ENCODE measurements around the gene P3H3.
"Not testable (repeated sequence)": the region's sequence is repeated elsewhere in the genome, so short reads cannot be mapped to it uniquely, and the experiment has no call there.

Gene P3H3

GRCh38 chr12:6871052-6871957, 43.1 kb downstream of the P3H3 start:
- peak in 1 of 2 donors; percentile 67 for DNase-seq (ENCODE audit: low spot score in 2 of 2)
- H3K4me1 Mint-ChIP-seq, result peaks cover 61% of the 10 kb centered on the region
- H3K36me3 Mint-ChIP-seq, result peaks cover 100% of the 10 kb centered on the region

DNA sequence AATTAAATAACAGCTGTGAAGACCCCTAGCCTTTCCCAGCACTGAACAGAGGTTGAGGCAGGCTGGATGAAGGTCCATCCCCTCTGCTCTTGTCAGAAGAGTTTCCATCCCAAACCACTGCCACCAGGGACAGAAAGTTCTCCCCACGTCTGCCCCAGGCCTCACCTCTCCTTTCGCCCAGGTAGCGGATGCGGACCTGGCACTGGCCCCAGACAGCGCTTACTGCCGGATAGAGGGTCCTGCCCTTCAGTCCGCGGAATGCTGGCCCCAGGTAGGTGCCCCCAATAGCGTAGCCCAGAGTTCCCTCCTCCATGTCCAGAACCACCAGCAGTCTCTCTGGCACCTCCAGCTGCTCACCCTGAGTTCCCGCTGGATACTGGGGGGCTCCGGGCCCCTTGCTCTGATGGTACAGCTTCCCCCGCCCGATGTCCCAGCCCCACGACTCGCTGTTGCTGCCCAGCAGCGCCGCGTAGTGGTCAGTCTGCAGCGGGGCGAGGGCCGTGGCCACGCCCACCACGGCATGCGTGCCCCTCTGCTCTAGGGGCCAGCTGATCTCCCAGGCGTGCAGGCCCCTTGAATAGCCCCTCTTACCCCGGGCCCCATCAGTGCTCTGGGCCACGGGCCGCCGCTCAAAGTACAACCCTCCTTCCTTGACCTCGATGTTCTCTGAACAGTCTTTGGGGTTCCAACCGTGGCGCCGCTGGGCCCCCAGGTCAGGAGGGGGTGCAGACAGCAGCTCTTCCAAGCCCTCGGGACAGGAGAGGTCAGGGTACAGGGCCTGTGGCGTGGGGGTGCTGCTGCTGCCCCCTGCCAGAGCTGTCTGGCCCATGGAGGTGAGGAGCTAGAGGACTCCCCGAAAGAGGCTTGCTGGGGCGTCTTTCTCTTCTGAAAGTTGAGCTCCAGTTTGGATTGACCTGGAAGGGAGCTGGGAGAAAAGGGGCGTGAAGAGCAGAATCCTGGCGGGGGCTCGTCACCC, 44.2 kb downstream of the P3H3 start:
- peaks cover 100% of the 10 kb centered on the region for H3K36me3 Mint-ChIP-seq
- DNase-seq (ENCODE audit: low spot score in 2 of 2) (peak; percentile 95 to 96), ATAC-seq (peak; percentile 47)
- no peaks in the 10 kb centered on the region for H3K9me3 Mint-ChIP-seq
- peak overlapping the region; percentile 98 for H3K27ac Mint-ChIP-seq
- peaks cover 58% of the 10 kb centered on the region for H3K4me1 Mint-ChIP-seq
- peak overlapping the region; percentile 91 for H3K4me3 Mint-ChIP-seq

More at GRCh38 chr12:6871052-6871957, 43.1 kb downstream of the P3H3 start:
- Mint-ChIP-seq H3K4me3 (peak overlapping the region; percentile 91), H3K27ac (peak overlapping the region; percentile 98), H3K9me3 (no peaks in the 10 kb centered on the region)
- peak; percentile 17 for ATAC-seq

GRCh38 chr12:6873094-6874014, 45.1 kb downstream of the P3H3 start, which contains the start of gene SPSB2:
TSS of gene SPSB2 (minus strand) at chr12:6873303. CDS start at chr12:6872901, 402 bp downstream.
- ATAC-seq (peak; percentile 82), DNase-seq (ENCODE audit: low spot score in 2 of 2) (peak; percentile 99 to 100)
- Mint-ChIP-seq H3K4me3 (peak within 1 kb of the TSS; percentile 91), H3K4me1 (peaks cover 53% of the 10 kb centered on the region), H3K9me3 (no peaks in the 10 kb centered on the region), H3K27ac (peak within 1 kb of the TSS; percentile 98), H3K36me3 (peaks cover 100% of the 10 kb centered on the region)

DNA sequence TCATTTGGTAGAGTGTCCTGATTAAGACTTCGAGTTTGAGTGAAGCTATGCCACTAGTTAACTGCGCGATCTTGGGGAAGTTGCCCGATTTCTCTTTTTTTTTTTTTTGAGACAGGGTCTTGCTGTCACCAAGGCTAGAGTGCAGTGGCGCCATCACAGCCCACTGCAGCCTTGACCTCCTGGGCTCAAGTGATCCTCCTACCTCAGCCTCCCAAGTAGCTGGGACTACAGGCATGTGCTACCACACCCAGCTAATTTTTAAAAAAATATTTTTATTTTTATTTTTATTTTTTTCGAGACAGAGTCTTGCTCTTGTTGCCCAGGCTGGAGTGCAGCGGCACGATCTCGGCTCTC, 45.8 kb downstream of the P3H3 start:
- H3K36me3 Mint-ChIP-seq, result peaks cover 100% of the 10 kb centered on the region
- peaks cover 47% of the 10 kb centered on the region for H3K4me1 Mint-ChIP-seq
- peak overlapping the region; percentile 98 for H3K27ac Mint-ChIP-seq
- DNase-seq (ENCODE audit: low spot score in 2 of 2); ATAC-seq; H3K9me3 Mint-ChIP-seq: not testable (repeated sequence)
- H3K4me3 Mint-ChIP-seq, result peak overlapping the region; percentile 91

DNA sequence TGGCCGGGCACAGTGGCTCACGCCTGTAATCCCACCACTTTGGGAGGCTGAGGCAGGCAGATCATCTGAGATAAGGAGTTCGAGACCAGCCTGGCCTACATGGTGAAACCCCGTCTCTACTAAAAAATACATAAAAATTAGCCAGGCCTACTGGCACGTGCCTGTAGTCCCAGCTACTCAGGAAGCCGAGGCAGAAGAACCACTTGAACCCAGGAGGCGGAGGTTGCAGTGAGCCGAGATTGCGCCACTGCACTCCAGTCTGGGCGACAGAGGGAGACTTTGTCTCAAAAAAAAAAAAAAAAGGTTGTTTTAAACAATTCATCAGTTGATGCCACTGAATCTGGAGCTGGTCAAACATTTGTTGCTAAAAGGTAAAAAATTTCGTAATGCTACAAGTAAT, 51.6 kb downstream of the P3H3 start:
- H3K36me3 Mint-ChIP-seq, result peaks cover 77% of the 10 kb centered on the region
- not testable (repeated sequence) for ATAC-seq; H3K4me1 Mint-ChIP-seq; H3K27ac Mint-ChIP-seq; DNase-seq (ENCODE audit: low spot score in 2 of 2); H3K9me3 Mint-ChIP-seq; H3K4me3 Mint-ChIP-seq

GRCh38 chr12:6883252-6883651, 55.0 kb downstream of the P3H3 start:
- ATAC-seq, result no peak
- Mint-ChIP-seq H3K27ac (no peak overlapping the region), H3K36me3 (peaks cover 51% of the 10 kb centered on the region), H3K9me3 (no peaks in the 10 kb centered on the region), H3K4me3 (no peak overlapping the region), H3K4me1 (no peaks in the 10 kb centered on the region)
- no peak for DNase-seq (ENCODE audit: low spot score in 2 of 2)

GRCh38 chr12:6883683-6884082, 55.5 kb downstream of the P3H3 start:
- ATAC-seq (peak; percentile 5), DNase-seq (ENCODE audit: low spot score in 2 of 2) (no peak)
- peaks cover 46% of the 10 kb centered on the region for H3K36me3 Mint-ChIP-seq
- H3K4me1 Mint-ChIP-seq, result no peaks in the 10 kb centered on the region
- no peak overlapping the region for H3K27ac Mint-ChIP-seq
- H3K4me3 Mint-ChIP-seq, result no peak overlapping the region
- no peaks in the 10 kb centered on the region for H3K9me3 Mint-ChIP-seq

- DNase-seq (ENCODE audit: low spot score in 2 of 2) (no peak), ATAC-seq (no peak)
- Mint-ChIP-seq H3K4me3 (no peak overlapping the region), H3K9me3 (no peaks in the 10 kb centered on the region), H3K36me3 (peaks cover 38% of the 10 kb centered on the region), H3K27ac (no peak overlapping the region), H3K4me1 (no peaks in the 10 kb centered on the region)
These were observed 56.3 kb downstream of the P3H3 start for GRCh38 chr12:6884539-6884938.

DNA sequence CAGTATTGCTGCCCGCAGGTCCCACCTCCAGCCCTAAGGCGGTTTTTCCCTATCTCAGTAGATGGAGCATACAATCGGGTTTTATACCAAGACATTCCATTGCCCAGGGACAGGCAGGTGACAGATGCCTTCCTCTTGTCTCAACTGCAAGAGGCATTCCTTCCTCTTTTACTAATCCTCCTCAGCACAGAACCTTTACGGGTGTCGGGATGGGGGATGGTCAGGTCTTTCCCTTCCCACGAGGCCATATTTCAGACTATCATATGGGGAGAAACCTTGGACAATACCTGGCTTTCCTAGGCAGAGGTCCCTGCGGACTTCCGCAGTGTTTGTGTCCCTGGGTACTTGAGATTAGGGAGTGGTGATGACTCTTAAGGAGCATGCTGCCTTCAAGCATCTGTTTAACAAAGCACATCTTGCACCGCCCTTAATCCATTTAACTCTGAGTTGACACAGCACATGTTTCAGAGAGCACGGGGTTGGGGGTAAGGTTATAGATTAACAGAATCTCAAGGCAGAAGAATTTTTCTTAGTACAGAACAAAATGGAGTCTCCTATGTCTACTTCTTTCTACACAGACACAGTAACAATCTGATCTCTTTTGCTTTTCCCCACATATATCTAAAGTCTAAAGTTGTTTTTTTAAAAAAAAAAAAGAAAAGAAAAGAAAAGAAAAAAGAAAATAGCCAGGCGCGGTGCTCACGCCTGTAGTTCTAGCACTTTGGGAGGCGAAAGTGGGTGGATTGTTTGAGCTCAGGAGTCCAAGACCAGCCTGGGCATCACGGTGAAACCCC, 58.2 kb downstream of the P3H3 start:
- H3K36me3 Mint-ChIP-seq, result peaks cover 35% of the 10 kb centered on the region
- H3K9me3 Mint-ChIP-seq; ATAC-seq; H3K27ac Mint-ChIP-seq; H3K4me3 Mint-ChIP-seq; H3K4me1 Mint-ChIP-seq; DNase-seq (ENCODE audit: low spot score in 2 of 2): not testable (repeated sequence)

DNA sequence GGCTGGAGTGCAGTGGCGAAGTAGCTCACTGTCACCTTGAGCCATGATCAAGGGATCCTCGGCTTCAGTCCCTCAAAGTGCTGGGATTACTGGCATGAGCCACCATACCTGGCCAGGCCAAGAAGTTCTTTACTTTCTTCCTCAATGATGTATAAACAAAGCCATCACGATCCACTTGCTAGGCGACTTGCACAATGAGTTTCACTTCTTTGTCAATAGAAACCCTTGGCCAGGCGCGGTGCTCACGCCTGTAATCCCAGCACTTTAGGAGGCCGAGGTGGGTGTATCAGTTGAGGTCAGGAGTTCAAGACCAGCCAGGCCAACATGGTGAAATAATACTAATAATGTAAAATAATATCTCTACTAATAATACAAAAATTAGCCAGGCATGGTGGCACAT, 59.3 kb downstream of the P3H3 start:
- Mint-ChIP-seq H3K4me1 (peaks cover 13% of the 10 kb centered on the region), H3K27ac (no peak overlapping the region), H3K9me3 (no peaks in the 10 kb centered on the region), H3K4me3 (no peak overlapping the region), H3K36me3 (peaks cover 32% of the 10 kb centered on the region)
- no peak for DNase-seq (ENCODE audit: low spot score in 2 of 2)
- ATAC-seq, result no peak

DNA sequence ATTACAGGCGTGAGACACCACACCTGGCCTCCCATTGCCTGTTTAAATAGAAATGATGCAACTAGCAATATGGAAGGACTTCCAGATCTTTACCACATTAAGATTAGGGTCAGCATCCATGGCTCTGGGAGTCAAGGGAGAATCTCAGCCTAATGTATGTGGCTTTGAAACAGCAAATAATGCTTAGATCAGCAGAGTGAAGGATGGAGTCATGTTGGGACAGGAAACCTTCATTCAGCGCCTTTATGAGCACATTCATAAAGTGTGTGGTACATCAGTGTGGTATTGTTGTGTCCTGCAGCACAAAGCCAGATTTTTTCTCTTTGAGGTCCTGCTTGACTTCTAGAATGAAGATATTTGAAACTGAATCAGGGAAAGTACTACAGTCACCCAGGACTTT, 60.2 kb downstream of the P3H3 start:
- ATAC-seq (no peak), DNase-seq (ENCODE audit: low spot score in 2 of 2) (no peak)
- H3K27ac Mint-ChIP-seq, result no peak overlapping the region
- peaks cover 13% of the 10 kb centered on the region for H3K4me1 Mint-ChIP-seq
- H3K36me3 Mint-ChIP-seq, result peaks cover 22% of the 10 kb centered on the region
- no peaks in the 10 kb centered on the region for H3K9me3 Mint-ChIP-seq
- no peak overlapping the region for H3K4me3 Mint-ChIP-seq

GRCh38 chr12:6888794-6889193, 60.6 kb downstream of the P3H3 start:
- H3K4me3 Mint-ChIP-seq; H3K9me3 Mint-ChIP-seq; DNase-seq (ENCODE audit: low spot score in 2 of 2); ATAC-seq: not testable (repeated sequence)
- peaks cover 13% of the 10 kb centered on the region for H3K4me1 Mint-ChIP-seq
- H3K36me3 Mint-ChIP-seq, result peaks cover 18% of the 10 kb centered on the region
- H3K27ac Mint-ChIP-seq, result peak overlapping the region; percentile 14
